Measurements from ENCODE around the gene SLC15A5.

GRCh38 chr12:16198884-16199283 is 78.6 kb downstream of the SLC15A5 start:
- no peak for TF ChIP-seq CTCF (conservative IDR thresholded peaks at IDR 0.05)
- TF ChIP-seq EZH2 (IDR thresholded peaks at IDR 0.05; ENCODE audit: low read depth): no peak

Measured in PC-9 (cell line).